K562 (cell line): ENCODE data around the gene PRR19. TPM values are rescaled to one million over a fixed set of nuclear protein-coding genes. Genes with fewer than 3 reads are reported as not detected.

Experiments used
- ADNP ChIP-seq: fragments of 200-800 bp; sonication (Bioruptor generic); IDR thresholded peaks from 2 replicates; pipeline ENCODE4 v1.6.1; 2016; ENCODE audit warnings: missing genetic modification characterization, missing compliant biosample characterization
- CBFA2T3 ChIP-seq: fragments of 450-650 bp; IDR thresholded peaks from 2 replicates; pipeline ENCODE4 v1.6.1; 2017
- CREB1 ChIP-seq, 2 experiments: sonication (generic) in 1 of 2; formaldehyde crosslinking in 1 of 2; IDR thresholded peaks; 2 replicates each; pipeline versions ENCODE4 v1.6.1 to v1.8.0; 2012 to 2022; ENCODE audit warnings: inconsistent platforms in 1 of 2, mild to moderate bottlenecking in 1 of 2, missing genetic modification reagents in 1 of 2, moderate library complexity in 1 of 2
- ELF1 ChIP-seq: fragments of 200-800 bp; sonication (Bioruptor generic); IDR thresholded peaks from 2 replicates; pipeline ENCODE4 v1.6.1; 2016; ENCODE audit warnings: missing genetic modification characterization, missing compliant biosample characterization
- FOXP4 ChIP-seq: sonication (generic); formaldehyde crosslinking; IDR thresholded peaks from 2 replicates; pipeline ENCODE4 v1.8.0; 2022; ENCODE audit warnings: mild to moderate bottlenecking, missing genetic modification reagents, borderline replicate concordance
- GTF3C2 ChIP-seq: IDR thresholded peaks from 3 replicates; pipeline ENCODE4 v1.6.1; 2011; ENCODE audit warnings: borderline replicate concordance, mild to moderate bottlenecking, moderate library complexity; ENCODE audit not compliant: insufficient read length; ENCODE audit errors: extremely low read depth
- HNRNPK ChIP-seq: fragments of 200-400 bp; formaldehyde crosslinking; IDR thresholded peaks from one replicate; pipeline ENCODE4 v1.6.1; 2018; ENCODE audit warnings: mild to moderate bottlenecking, low read depth, low read length; ENCODE audit not compliant: poor library complexity, severe bottlenecking
- KLF6 ChIP-seq: fragments of 250-450 bp; sonication (Bioruptor Pico); IDR thresholded peaks from 2 replicates; pipeline ENCODE4 v1.4.0; 2020; ENCODE audit warnings: mild to moderate bottlenecking, moderate library complexity, borderline replicate concordance
- MAFF ChIP-seq: IDR thresholded peaks from 2 replicates; pipeline ENCODE4 v1.6.1; 2012; ENCODE audit warnings: low read length, improper control_type of control experiment
- MTA3 ChIP-seq: fragments of 450-650 bp; formaldehyde crosslinking; IDR thresholded peaks from 2 replicates; pipeline ENCODE4 v1.6.1; 2017; ENCODE audit warnings: mild to moderate bottlenecking, borderline replicate concordance
- MTF1 ChIP-seq: fragments of 250-450 bp; sonication (Bioruptor Pico); IDR thresholded peaks from 2 replicates; pipeline ENCODE4 v1.9.0; 2021; ENCODE audit warnings: moderate library complexity, mild to moderate bottlenecking, inconsistent platforms, borderline replicate concordance
- MYC ChIP-seq, 2 experiments: fragments of 250-450 bp in 1 of 2; sonication (Bioruptor Pico) in 1 of 2; IDR thresholded peaks; 2 replicates each; pipeline versions ENCODE4 v1.5.1 to v1.6.1; 2012 to 2021; ENCODE audit warnings: low read depth in 2 of 2, borderline replicate concordance in 1 of 2, improper control_type of control experiment in 1 of 2, low read length in 1 of 2, mild to moderate bottlenecking in 1 of 2, moderate library complexity in 1 of 2
- PHF8 ChIP-seq: fragments of 200-600 bp; sonication (generic); IDR thresholded peaks from 2 replicates; pipeline ENCODE4 v1.6.1; 2012; ENCODE audit warnings: mixed run types, mild to moderate bottlenecking, inconsistent platforms, low read length, moderate library complexity, borderline replicate concordance
- PYGO2 ChIP-seq: fragments of 450-650 bp; IDR thresholded peaks from 2 replicates; pipeline ENCODE4 v1.6.1; 2016; ENCODE audit warnings: mild to moderate bottlenecking, missing genetic modification characterization, moderate library complexity, missing compliant biosample characterization
- RBM22 ChIP-seq: fragments of 200-400 bp; formaldehyde crosslinking; IDR thresholded peaks from 2 replicates; pipeline ENCODE4 v1.6.1; 2018; ENCODE audit warnings: low read length, low read depth; ENCODE audit not compliant: poor library complexity, severe bottlenecking
- SMAD1 ChIP-seq: fragments of 150-350 bp; IDR thresholded peaks from 2 replicates; pipeline ENCODE4 v1.6.1; 2014; ENCODE audit warnings: low read length, low read depth; ENCODE audit not compliant: partially characterized antibody
- SMARCA4 ChIP-seq: fragments of 450-650 bp; IDR thresholded peaks from 2 replicates; pipeline ENCODE4 v1.6.1; 2016
- SMARCA5 ChIP-seq: fragments of 450-650 bp; IDR thresholded peaks from 2 replicates; pipeline ENCODE4 v1.6.1; 2016
- TAL1 ChIP-seq: fragments of 450-650 bp; IDR thresholded peaks from 2 replicates; pipeline ENCODE4 v1.6.1; 2016; ENCODE audit warnings: mild to moderate bottlenecking
- TFAP4 ChIP-seq: sonication (generic); formaldehyde crosslinking; IDR thresholded peaks from 2 replicates; pipeline ENCODE4 v1.8.0; 2022; ENCODE audit warnings: missing genetic modification reagents, mild to moderate bottlenecking, moderate library complexity, borderline replicate concordance
- ZSCAN32 ChIP-seq: fragments of 450-650 bp; formaldehyde crosslinking; IDR thresholded peaks from 2 replicates; pipeline ENCODE4 v1.4.0; 2020; ENCODE audit warnings: mild to moderate bottlenecking, moderate library complexity
- polyA plus RNA-seq, 8 experiments: library from polyadenylated mRNA; depleted of rRNA in 4 of 8; stranded (reverse) in 5 of 8; unstranded in 3 of 8; fragments of >200 nt; fragmentation: Nextera tagmentation in 2 of 8; fragmentation: Illumina TruSeq in 1 of 8; extraction: Ambion mirVana in 2 of 8; extraction: Trizol in 1 of 8; gene quantifications; 2 replicates each; pipeline versions ENCODE4 v1.2.1 to v1.2.3, GENCODE V29; 2011 to 2014; ENCODE audit warnings: inconsistent platforms in 1 of 8, missing spikeins in 1 of 8
- total RNA-seq, 7 experiments: library from RNA; depleted of rRNA in 6 of 7; stranded (reverse); fragments of >200 nt in 6 of 7; fragmentation: Illumina TruSeq in 2 of 7; extraction: Trizol in 2 of 7; gene quantifications; 2 replicates each; pipeline versions ENCODE4 v1.2.1 to v1.2.3, GENCODE V29; 2011 to 2021; ENCODE audit warnings: low replicate concordance in 1 of 7

Gene PRR19
- total and polyA plus RNA-seq, 9 of the 15 experiments (the other 6 are each of a cell fraction or from before 2014, with no cell fraction given), result 0.10 to 1.6 (median 0.54) TPM

GRCh38 chr19:42254850-42255765 is 46.8 kb upstream of the PRR19 start, which contains the start of gene ERF (continued):
- TF ChIP-seq FOXP4 (CRISPR knock-in tag), result no peak
- no peak for TF ChIP-seq ELF1
- no peak for TF ChIP-seq RBM22
- peak; percentile 91 for TF ChIP-seq CREB1 (IDR thresholded peaks at IDR 0.05)
- TF ChIP-seq CREB1 (CRISPR knock-in tag; IDR thresholded peaks at IDR 0.05), result peak; percentile 91
- TF ChIP-seq MYC (IDR thresholded peaks at IDR 0.05; ENCODE audit: low read depth, low read length), result peak; percentile 61
- no peak for TF ChIP-seq MYC (CRISPR knock-in tag; IDR thresholded peaks at IDR 0.05; ENCODE audit: borderline replicate concordance, low read depth)
- TF ChIP-seq TAL1, result no peak
- no peak for TF ChIP-seq CBFA2T3
- peak; percentile 52; the same call in 1 of the 2 replicates for TF ChIP-seq PHF8
- no peak for TF ChIP-seq ADNP
- TF ChIP-seq SMARCA4, result no peak
- no peak for TF ChIP-seq PYGO2 (tag)
- peak; percentile 80 for TF ChIP-seq HNRNPK
- peak; percentile 35; the same call in 1 of the 2 replicates for TF ChIP-seq MTA3
- no peak for TF ChIP-seq GTF3C2
- TF ChIP-seq TFAP4, result no peak
- no peak for TF ChIP-seq KLF6 (CRISPR knock-in tag)
- TF ChIP-seq SMARCA5, result no peak
- peak; percentile 58 for TF ChIP-seq SMAD1
- no peak for TF ChIP-seq ZSCAN32 (CRISPR knock-in tag)
- no peak for TF ChIP-seq MAFF
- no peak for TF ChIP-seq MTF1 (CRISPR knock-in tag)
